Gastroesophageal sphincter (tissue), 4 donors: ENCODE measurements around the gene ZNF512. TPM values are rescaled to one million over a fixed set of nuclear protein-coding genes. Genes with fewer than 3 reads are reported as not detected.

Experiments
- ATAC-seq: fragments of 150-250 bp; one replicate; pipeline ENCODE4 v1.9.1; 2016; ENCODE audit warnings: mild to moderate bottlenecking, moderate library complexity
- H3K27ac ChIP-seq, 4 donors: fragments of 200-600 bp; sonication (generic) in 3 of 4; 1 replicate in 3 of 4; 2 replicates in 1 of 4; pipeline ENCODE4 v1.5.1; 2016 to 2019
- H3K27me3 ChIP-seq: fragments of 200-600 bp; sonication (generic); one replicate; pipeline ENCODE4 v1.5.1; 2019
- H3K36me3 ChIP-seq, 2 donors: fragments of 200-600 bp; sonication (generic); one replicate each; pipeline ENCODE4 v1.5.1; 2019; ENCODE audit warnings: control low read depth in 1 of 2
- H3K4me1 ChIP-seq, 3 donors: fragments of 200-600 bp; sonication (generic); 1 replicate in 2 of 3; 2 replicates in 1 of 3; pipeline ENCODE4 v1.5.1; 2016 to 2019; ENCODE audit warnings: control low read depth in 2 of 3
- H3K4me3 ChIP-seq, 2 donors: fragments of 200-600 bp; sonication (generic); one replicate each; pipeline ENCODE4 v1.5.1; 2019; ENCODE audit warnings: mild to moderate bottlenecking in 1 of 2, moderate library complexity in 1 of 2
- H3K9me3 ChIP-seq, 3 donors: fragments of 200-600 bp; sonication (generic); one replicate each; pipeline ENCODE4 v1.5.1; 2017 to 2019; ENCODE audit warnings: control low read depth in 2 of 3
- EP300 ChIP-seq: sonication (generic); formaldehyde crosslinking; IDR thresholded peaks from one replicate; pipeline ENCODE4 v1.6.1; 2017; ENCODE audit warnings: antibody characterized with exemption, mild to moderate bottlenecking
- POLR2A ChIP-seq, 2 donors: fragments of 450-650 bp; IDR thresholded peaks; one replicate each; pipeline ENCODE4 v1.6.1; 2017; ENCODE audit warnings: antibody characterized with exemption in 2 of 2, mild to moderate bottlenecking in 2 of 2, moderate library complexity in 1 of 2
- POLR2AphosphoS5 ChIP-seq: sonication (generic); formaldehyde crosslinking; IDR thresholded peaks from one replicate; pipeline ENCODE4 v1.6.1; 2017; ENCODE audit warnings: antibody characterized with exemption
- WGBS, 2 donors: methylation state at CpG; one replicate each; pipeline ENCODE4 v1.1.5; 2018; ENCODE audit warnings: low coverage in 1 of 2; 5-methylcytosine and 5-hydroxymethylcytosine counted together
- total RNA-seq, 4 donors: library from RNA; depleted of rRNA; stranded (reverse); fragments of >200 nt; gene quantifications; one replicate each; pipeline ENCODE4 v1.1.0, GENCODE V29; 2016
- TF ChIP-seq, protein P1 (sequence below), 4 experiments: fragments of 200-600 bp in 2 of 4; fragments of 450-650 bp in 2 of 4; sonication (generic) in 1 of 4; IDR thresholded peaks; one replicate each; pipeline ENCODE4 v1.5.1; 2017 to 2019; ENCODE audit warnings: antibody characterized with exemption in 4 of 4, mild to moderate bottlenecking in 2 of 4, moderate library complexity in 2 of 4

The ZNF512 gene
- total RNA-seq, 4 donors from 2014 or later, result 32.3 to 52.1 (median 44.4) TPM

- Histone ChIP-seq H3K27me3 (no peaks in the 10 kb centered on the region), H3K9me3 (peaks cover 0 to 60% (median 0%) of the 10 kb centered on the region in 3 donors), H3K27ac (no peak overlapping the region), H3K36me3 (no peaks in the 10 kb centered on the region), H3K4me1 (no peaks in the 10 kb centered on the region), H3K4me3 (no peak overlapping the region)
- TF ChIP-seq EP300, result no peak
- TF ChIP-seq, protein P1, sequence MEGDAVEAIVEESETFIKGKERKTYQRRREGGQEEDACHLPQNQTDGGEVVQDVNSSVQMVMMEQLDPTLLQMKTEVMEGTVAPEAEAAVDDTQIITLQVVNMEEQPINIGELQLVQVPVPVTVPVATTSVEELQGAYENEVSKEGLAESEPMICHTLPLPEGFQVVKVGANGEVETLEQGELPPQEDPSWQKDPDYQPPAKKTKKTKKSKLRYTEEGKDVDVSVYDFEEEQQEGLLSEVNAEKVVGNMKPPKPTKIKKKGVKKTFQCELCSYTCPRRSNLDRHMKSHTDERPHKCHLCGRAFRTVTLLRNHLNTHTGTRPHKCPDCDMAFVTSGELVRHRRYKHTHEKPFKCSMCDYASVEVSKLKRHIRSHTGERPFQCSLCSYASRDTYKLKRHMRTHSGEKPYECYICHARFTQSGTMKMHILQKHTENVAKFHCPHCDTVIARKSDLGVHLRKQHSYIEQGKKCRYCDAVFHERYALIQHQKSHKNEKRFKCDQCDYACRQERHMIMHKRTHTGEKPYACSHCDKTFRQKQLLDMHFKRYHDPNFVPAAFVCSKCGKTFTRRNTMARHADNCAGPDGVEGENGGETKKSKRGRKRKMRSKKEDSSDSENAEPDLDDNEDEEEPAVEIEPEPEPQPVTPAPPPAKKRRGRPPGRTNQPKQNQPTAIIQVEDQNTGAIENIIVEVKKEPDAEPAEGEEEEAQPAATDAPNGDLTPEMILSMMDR (IDR thresholded peaks at IDR 0.05), result no peak
- no peak for TF ChIP-seq POLR2A (IDR thresholded peaks at IDR 0.05)
- no peak for TF ChIP-seq POLR2AphosphoS5
- 66 to 90% methylated on average over 1 to 2 of the region's 2 CpGs for WGBS, 2 donors
- no peak for ATAC-seq
These were observed 10.4 kb upstream of the ZNF512 start for GRCh38 chr2:27572439-27572838.

DNA sequence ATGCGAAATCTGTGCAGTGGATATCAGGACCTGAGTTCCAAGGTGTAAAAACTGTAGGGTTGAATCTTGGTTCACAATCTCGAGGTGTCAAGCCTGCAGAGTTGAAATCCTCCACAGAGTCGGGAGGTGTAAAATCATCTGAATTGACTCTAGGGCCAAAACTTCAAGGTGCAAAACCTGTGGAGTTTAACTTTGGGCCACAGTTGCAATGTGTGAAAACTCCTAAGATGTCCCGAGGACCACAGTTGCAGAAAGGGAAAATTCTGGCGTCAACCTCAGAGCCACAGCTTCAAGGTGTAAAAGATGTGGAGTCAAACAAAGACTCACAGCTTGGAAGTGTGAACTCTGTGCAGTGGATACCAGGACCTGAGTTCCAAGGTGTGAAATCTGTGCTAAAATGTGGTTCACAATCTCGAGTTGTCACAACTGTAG lies 9.8 kb upstream of the ZNF512 start:
- no peaks in the 10 kb centered on the region for H3K4me1 ChIP-seq
- no peak overlapping the region for H3K27ac ChIP-seq
- H3K9me3 ChIP-seq, result peaks cover 0 to 66% (median 0%) of the 10 kb centered on the region in 3 donors
- H3K4me3 ChIP-seq, result no peak overlapping the region
- no peaks in the 10 kb centered on the region for H3K36me3 ChIP-seq
- H3K27me3 ChIP-seq, result no peaks in the 10 kb centered on the region
- no peak for ATAC-seq
- TF ChIP-seq POLR2A (IDR thresholded peaks at IDR 0.05) (no peak), POLR2AphosphoS5 (no peak), EP300 (no peak)
- TF ChIP-seq, protein P1 (IDR thresholded peaks at IDR 0.05), result no peak
- WGBS, 2 donors, result 55% methylated on average over 4 to 6 of the region's 6 CpGs

- H3K4me3 ChIP-seq, result no peak overlapping the region
- TF ChIP-seq EP300, result no peak
- TF ChIP-seq POLR2AphosphoS5, result no peak
- TF ChIP-seq POLR2A (IDR thresholded peaks at IDR 0.05), result no peak
- TF ChIP-seq, protein P1 (IDR thresholded peaks at IDR 0.05), result no peak
- no peaks in the 10 kb centered on the region for H3K4me1 ChIP-seq
- peaks cover 0 to 70% (median 0%) of the 10 kb centered on the region in 3 donors for H3K9me3 ChIP-seq
- H3K27me3 ChIP-seq, result no peaks in the 10 kb centered on the region
- ATAC-seq, result no peak
- 81 to 83% methylated on average over 1 to 3 of the region's 3 CpGs for WGBS, 2 donors
- H3K27ac ChIP-seq, result no peak overlapping the region
- H3K36me3 ChIP-seq, result no peaks in the 10 kb centered on the region
These were observed 9.4 kb upstream of the ZNF512 start for GRCh38 chr2:27573452-27573851.

DNA sequence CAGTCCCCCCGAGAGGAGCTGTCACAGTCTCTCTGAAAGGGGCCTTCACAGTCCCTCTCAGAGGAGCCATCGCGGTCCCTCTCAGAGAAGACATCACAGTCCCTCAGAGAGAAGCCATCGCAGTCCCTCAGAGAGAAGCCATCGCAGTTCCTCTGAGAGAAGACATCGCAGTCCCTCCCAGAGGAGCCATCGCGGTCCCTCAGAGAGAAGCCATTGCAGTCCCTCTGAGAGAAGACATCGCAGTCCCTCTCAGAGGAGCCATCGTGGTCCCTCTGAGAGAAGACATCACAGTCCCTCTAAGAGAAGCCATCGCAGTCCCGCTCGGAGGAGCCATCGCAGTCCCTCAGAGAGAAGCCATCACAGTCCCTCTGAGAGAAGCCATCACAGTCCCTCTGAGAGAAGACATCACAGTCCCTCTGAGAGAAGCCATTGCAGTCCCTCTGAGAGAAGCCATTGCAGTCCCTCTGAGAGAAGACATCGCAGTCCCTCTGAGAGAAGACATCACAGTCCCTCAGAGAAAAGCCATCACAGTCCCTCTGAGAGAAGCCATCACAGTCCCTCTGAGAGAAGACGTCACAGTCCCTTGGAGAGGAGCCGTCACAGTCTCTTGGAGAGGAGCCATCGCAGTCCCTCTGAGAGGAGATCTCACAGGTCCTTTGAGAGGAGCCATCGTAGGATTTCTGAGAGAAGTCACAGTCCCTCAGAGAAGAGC lies 1.3 kb upstream of the ZNF512 start:
- H3K27ac ChIP-seq, result no peak overlapping the region
- TF ChIP-seq POLR2AphosphoS5, result no peak
- no peak for TF ChIP-seq EP300
- TF ChIP-seq, protein P1 (IDR thresholded peaks at IDR 0.05), result no peak
- no peak for TF ChIP-seq POLR2A (IDR thresholded peaks at IDR 0.05)
- WGBS, 2 donors, result 94 to 97% methylated on average over 5 to 13 of the region's 19 CpGs
- ATAC-seq, result no peak
- no peak overlapping the region for H3K4me3 ChIP-seq
- peaks cover 5 to 39% (median 8%) of the 10 kb centered on the region in 3 donors for H3K4me1 ChIP-seq
- peaks cover 0 to 51% (median 0%) of the 10 kb centered on the region in 3 donors for H3K9me3 ChIP-seq
- H3K36me3 ChIP-seq, result no peaks in the 10 kb centered on the region
- no peaks in the 10 kb centered on the region for H3K27me3 ChIP-seq

- WGBS, 2 donors, result 70% methylated on average over 9 of the region's 16 CpGs; no CpG with 5 or more reads in 1 of the 2 donors
- TF ChIP-seq POLR2AphosphoS5 (no peak), EP300 (no peak), POLR2A (IDR thresholded peaks at IDR 0.05) (no peak)
- TF ChIP-seq, protein P1 (IDR thresholded peaks at IDR 0.05), result no peak
- Histone ChIP-seq H3K36me3 (no peaks in the 10 kb centered on the region), H3K27ac (peak overlapping the region; percentile 7 to 82 (median 78)), H3K9me3 (peaks cover 0 to 44% (median 0%) of the 10 kb centered on the region in 3 donors), H3K27me3 (no peaks in the 10 kb centered on the region), H3K4me3 (peak overlapping the region; percentile 69 to 87), H3K4me1 (peaks cover 5 to 39% (median 8%) of the 10 kb centered on the region in 3 donors)
- ATAC-seq, result no peak
These were observed 630 bp upstream of the ZNF512 start for GRCh38 chr2:27582129-27582694.
